Stimulated activated CD8-positive, alpha-beta memory T cell treated with anti-CD3 and anti-CD28 coated beads, Interleukin-15, amount 100 ng/mL, for 48 hours (primary cell): ENCODE results near the gene KCNIP4.
"Not testable (repeated sequence)": the region's sequence is repeated elsewhere in the genome, so short reads cannot be mapped to it uniquely, and the experiment has no call there.

Experiments
- DNase-seq, 2 donors: peaks; one replicate each; pipeline ENCODE4 v3.0.0-alpha.2; 2020; ENCODE audit warnings: low read depth in 2 of 2

Gene KCNIP4

GRCh38 chr4:20859097-20859781 is 1089.3 kb downstream of the KCNIP4 start:
- no peak for DNase-seq

- DNase-seq = no peak
Measured at GRCh38 chr4:20857081-20857480, 1091.5 kb downstream of the KCNIP4 start.

- no peak for DNase-seq
Measured at GRCh38 chr4:20847124-20847747, 1101.3 kb downstream of the KCNIP4 start.

GRCh38 chr4:20844311-20844710 is 1104.3 kb downstream of the KCNIP4 start:
- no peak for DNase-seq

- DNase-seq = no peak
Measured at GRCh38 chr4:20840648-20841190, 1107.9 kb downstream of the KCNIP4 start.

- no peak for DNase-seq
Measured at GRCh38 chr4:20839957-20840356, 1108.6 kb downstream of the KCNIP4 start.

- DNase-seq = no peak
Measured at GRCh38 chr4:20838476-20838875, 1110.1 kb downstream of the KCNIP4 start.

- no peak for DNase-seq
Measured at GRCh38 chr4:20832826-20833225, 1115.7 kb downstream of the KCNIP4 start.

GRCh38 chr4:20831746-20832145 is 1116.8 kb downstream of the KCNIP4 start:
- no peak for DNase-seq

- DNase-seq = no peak
Measured at GRCh38 chr4:20829617-20830357, 1118.8 kb downstream of the KCNIP4 start.

GRCh38 chr4:20825505-20825904 is 1123.1 kb downstream of the KCNIP4 start:
- DNase-seq = no peak

GRCh38 chr4:20816287-20816686 is 1132.3 kb downstream of the KCNIP4 start:
- no peak for DNase-seq

GRCh38 chr4:20813700-20814099 is 1134.9 kb downstream of the KCNIP4 start:
- DNase-seq = no peak

GRCh38 chr4:20809812-20810211 is 1138.8 kb downstream of the KCNIP4 start:
- no peak for DNase-seq

- DNase-seq = no peak
Measured at GRCh38 chr4:20805716-20806115, 1142.9 kb downstream of the KCNIP4 start.

GRCh38 chr4:20787940-20788665 is 1160.5 kb downstream of the KCNIP4 start:
- no peak for DNase-seq

- not testable (repeated sequence) for DNase-seq
Measured at GRCh38 chr4:20783134-20783533, 1165.4 kb downstream of the KCNIP4 start.

- DNase-seq = no peak
Measured at GRCh38 chr4:20778896-20779295, 1169.7 kb downstream of the KCNIP4 start.

GRCh38 chr4:20773144-20773997 is 1175.2 kb downstream of the KCNIP4 start:
- no peak for DNase-seq

GRCh38 chr4:20764366-20764992 is 1184.1 kb downstream of the KCNIP4 start:
- DNase-seq = no peak

- no peak for DNase-seq
Measured at GRCh38 chr4:20761826-20762225, 1186.7 kb downstream of the KCNIP4 start.
